IPS DF 6.9 (cell line): Measurements from ENCODE around the gene PRKAG2.

Source experiments
- DNase-seq: peaks from one replicate; pipeline ENCODE4 v3.0.0-alpha.2; 2013; ENCODE audit warnings: low read depth, low spot score
- H3K27ac ChIP-seq: one replicate; pipeline ENCODE4 v1.5.1; 2013; ENCODE audit warnings: low read length, control low read depth
- H3K27me3 ChIP-seq: 2 replicates; pipeline ENCODE4 v1.6.1; 2013; ENCODE audit warnings: mild to moderate bottlenecking, low read length; ENCODE audit not compliant: control insufficient read depth, insufficient read depth
- H3K36me3 ChIP-seq: 2 replicates; pipeline ENCODE4 v1.6.1; 2013; ENCODE audit warnings: low read length; ENCODE audit not compliant: control insufficient read depth, insufficient read depth
- H3K4me1 ChIP-seq: 2 replicates; pipeline ENCODE4 v1.6.1; 2013; ENCODE audit warnings: low read length; ENCODE audit not compliant: control insufficient read depth, insufficient read depth
- H3K4me3 ChIP-seq: 2 replicates; pipeline ENCODE4 v1.5.1; 2013; ENCODE audit warnings: mild to moderate bottlenecking, low read length
- H3K9me3 ChIP-seq: 2 replicates; pipeline ENCODE4 v1.6.1; 2013; ENCODE audit warnings: low read length, inconsistent platforms; ENCODE audit not compliant: control insufficient read depth, insufficient read depth
- WGBS: extraction: QIAGEN DNeasy Blood & Tissue Kit; methylation state at CpG from one replicate; pipeline ENCODE4 v1.1.7; 2013; ENCODE audit warnings: mixed read lengths, missing lambda C conversion rate; ENCODE audit not compliant: insufficient read length, insufficient coverage; 5-methylcytosine and 5-hydroxymethylcytosine counted together

The PRKAG2 gene

GRCh38 chr7:151894111-151895007 is 17.4 kb upstream of the PRKAG2 start:
- H3K27me3 ChIP-seq: no peaks in the 10 kb centered on the region
- WGBS: 100% methylated on average over 7 of the region's 40 CpGs
- H3K4me3 ChIP-seq: no peak overlapping the region
- no peaks in the 10 kb centered on the region for H3K36me3 ChIP-seq
- no peaks in the 10 kb centered on the region for H3K9me3 ChIP-seq
- H3K27ac ChIP-seq: no peak overlapping the region
- H3K4me1 ChIP-seq: peaks cover 2% of the 10 kb centered on the region; the same call in 1 of the 2 replicates
- DNase-seq: no peak

- no peak for DNase-seq
- H3K27me3 ChIP-seq: no peaks in the 10 kb centered on the region
- no peak overlapping the region for H3K4me3 ChIP-seq
- no CpG with 5 or more reads among the region's 9 CpGs for WGBS
- H3K36me3 ChIP-seq: no peaks in the 10 kb centered on the region
- peaks cover 2% of the 10 kb centered on the region for H3K4me1 ChIP-seq
- H3K27ac ChIP-seq: no peak overlapping the region
- H3K9me3 ChIP-seq: no peaks in the 10 kb centered on the region
These were observed 16.5 kb upstream of the PRKAG2 start for GRCh38 chr7:151893405-151893923.

- no CpG with 5 or more reads among the region's 9 CpGs for WGBS
- Histone ChIP-seq H3K36me3 (no peaks in the 10 kb centered on the region), H3K27ac (no peak overlapping the region), H3K4me3 (no peak overlapping the region), H3K4me1 (peaks cover 4% of the 10 kb centered on the region), H3K27me3 (no peaks in the 10 kb centered on the region), H3K9me3 (no peaks in the 10 kb centered on the region)
- DNase-seq: no peak
These were observed 14.8 kb upstream of the PRKAG2 start for GRCh38 chr7:151891753-151892152.

GRCh38 chr7:151891182-151891581 is 14.3 kb upstream of the PRKAG2 start:
- no CpG with 5 or more reads among the region's 7 CpGs for whole genome bisulfite sequencing
- no peaks in the 10 kb centered on the region for H3K9me3 ChIP-seq
- H3K27ac ChIP-seq: no peak overlapping the region
- H3K27me3 ChIP-seq: no peaks in the 10 kb centered on the region
- peaks cover 4% of the 10 kb centered on the region for H3K4me1 ChIP-seq
- no peak for DNase-seq
- H3K36me3 ChIP-seq: no peaks in the 10 kb centered on the region
- no peak overlapping the region for H3K4me3 ChIP-seq

- Histone ChIP-seq H3K4me1 (peaks cover 4% of the 10 kb centered on the region), H3K4me3 (no peak overlapping the region), H3K9me3 (no peaks in the 10 kb centered on the region), H3K36me3 (no peaks in the 10 kb centered on the region), H3K27me3 (no peaks in the 10 kb centered on the region), H3K27ac (no peak overlapping the region)
- no CpG with 5 or more reads among the region's 12 CpGs for WGBS
- no peak for DNase-seq
These were observed 13.6 kb upstream of the PRKAG2 start for GRCh38 chr7:151890355-151891004.

- no peak overlapping the region for H3K4me3 ChIP-seq
- WGBS: no CpG with 5 or more reads among the region's 21 CpGs
- H3K4me1 ChIP-seq: peaks cover 4% of the 10 kb centered on the region
- no peak overlapping the region for H3K27ac ChIP-seq
- H3K36me3 ChIP-seq: no peaks in the 10 kb centered on the region
- no peaks in the 10 kb centered on the region for H3K27me3 ChIP-seq
- H3K9me3 ChIP-seq: no peaks in the 10 kb centered on the region
- no peak for DNase-seq
These were observed 12.8 kb upstream of the PRKAG2 start for GRCh38 chr7:151889406-151890354.

GRCh38 chr7:151888079-151889067 is 11.5 kb upstream of the PRKAG2 start:
- no peak for DNase-seq
- H3K4me1 ChIP-seq: peaks cover 4% of the 10 kb centered on the region
- no peaks in the 10 kb centered on the region for H3K36me3 ChIP-seq
- no peaks in the 10 kb centered on the region for H3K9me3 ChIP-seq
- no peak overlapping the region for H3K27ac ChIP-seq
- WGBS: no CpG with 5 or more reads among the region's 24 CpGs
- H3K27me3 ChIP-seq: no peaks in the 10 kb centered on the region
- no peak overlapping the region for H3K4me3 ChIP-seq

GRCh38 chr7:151886783-151887182 is 9.9 kb upstream of the PRKAG2 start:
- H3K36me3 ChIP-seq: no peaks in the 10 kb centered on the region
- peaks cover 4% of the 10 kb centered on the region for H3K4me1 ChIP-seq
- H3K27me3 ChIP-seq: no peaks in the 10 kb centered on the region
- no peaks in the 10 kb centered on the region for H3K9me3 ChIP-seq
- H3K27ac ChIP-seq: no peak overlapping the region
- no peak for DNase-seq
- no peak overlapping the region for H3K4me3 ChIP-seq
- no CpG with 5 or more reads among the region's 15 CpGs for WGBS

- no CpG with 5 or more reads among the region's 7 CpGs for WGBS
- no peak for DNase-seq
- Histone ChIP-seq H3K9me3 (no peaks in the 10 kb centered on the region), H3K27ac (no peak overlapping the region), H3K27me3 (no peaks in the 10 kb centered on the region), H3K36me3 (no peaks in the 10 kb centered on the region), H3K4me1 (peaks cover 3% of the 10 kb centered on the region), H3K4me3 (no peak overlapping the region)
These were observed 8.3 kb upstream of the PRKAG2 start for GRCh38 chr7:151885202-151885580.
